Nephron (organoid): Measurements from ENCODE around the gene OR4L1.
"Not testable (repeated sequence)": the region's sequence is repeated elsewhere in the genome, so short reads cannot be mapped to it uniquely, and the experiment has no call there.

Source experiments
- H3K27ac Mint-ChIP-seq, 3 experiments: 2 replicates each; pipeline ENCODE4 v1.8.0; 2020; ENCODE audit warnings: mixed read lengths in 3 of 3, mild to moderate bottlenecking in 2 of 3, moderate library complexity in 1 of 3
- H3K27me3 Mint-ChIP-seq: 2 replicates; pipeline ENCODE4 v1.8.0; 2021; ENCODE audit warnings: low read depth, mild to moderate bottlenecking, moderate library complexity, mixed read lengths
- H3K36me3 Mint-ChIP-seq: 2 replicates; pipeline ENCODE4 v1.8.0; 2020; ENCODE audit warnings: low read depth, mixed read lengths
- H3K4me1 Mint-ChIP-seq: 2 replicates; pipeline ENCODE4 v1.8.0; 2020; ENCODE audit warnings: mixed read lengths
- H3K4me3 Mint-ChIP-seq, 3 experiments: 2 replicates each; pipeline ENCODE4 v1.8.0; 2020; ENCODE audit warnings: mild to moderate bottlenecking in 3 of 3, mixed read lengths in 3 of 3, moderate library complexity in 2 of 3
- H3K9me3 Mint-ChIP-seq: 2 replicates; pipeline ENCODE4 v1.8.0; 2020; ENCODE audit warnings: mixed read lengths
- TF ChIP-seq, protein P1 (sequence below), 3 experiments: fragments of 200-600 bp; sonication (generic); IDR thresholded peaks; one replicate each; pipeline ENCODE4 v1.5.0; 2021; ENCODE audit warnings: antibody characterized with exemption in 3 of 3; ENCODE audit not compliant: unreplicated experiment in 3 of 3

Gene OR4L1

DNA sequence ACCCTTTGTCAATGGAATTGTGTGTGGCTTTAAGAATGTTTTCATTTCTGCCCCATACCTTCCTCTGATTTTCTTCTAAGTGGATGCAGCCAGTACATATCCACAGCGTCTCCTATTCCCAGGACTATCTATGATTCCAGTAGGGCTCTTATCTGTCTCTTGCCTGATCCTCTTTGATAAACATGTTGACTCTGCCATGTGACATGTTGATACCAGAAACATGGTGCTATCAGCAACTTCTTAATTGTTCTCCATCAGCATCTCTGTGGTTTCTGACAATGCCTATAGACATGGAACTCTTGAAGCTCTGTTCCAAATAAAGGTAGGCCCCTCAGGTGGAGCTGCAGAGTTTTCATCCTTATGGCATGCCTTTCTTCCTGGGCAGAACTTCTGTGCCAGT lies 11.6 kb upstream of the OR4L1 start:
- TF ChIP-seq, protein P1, sequence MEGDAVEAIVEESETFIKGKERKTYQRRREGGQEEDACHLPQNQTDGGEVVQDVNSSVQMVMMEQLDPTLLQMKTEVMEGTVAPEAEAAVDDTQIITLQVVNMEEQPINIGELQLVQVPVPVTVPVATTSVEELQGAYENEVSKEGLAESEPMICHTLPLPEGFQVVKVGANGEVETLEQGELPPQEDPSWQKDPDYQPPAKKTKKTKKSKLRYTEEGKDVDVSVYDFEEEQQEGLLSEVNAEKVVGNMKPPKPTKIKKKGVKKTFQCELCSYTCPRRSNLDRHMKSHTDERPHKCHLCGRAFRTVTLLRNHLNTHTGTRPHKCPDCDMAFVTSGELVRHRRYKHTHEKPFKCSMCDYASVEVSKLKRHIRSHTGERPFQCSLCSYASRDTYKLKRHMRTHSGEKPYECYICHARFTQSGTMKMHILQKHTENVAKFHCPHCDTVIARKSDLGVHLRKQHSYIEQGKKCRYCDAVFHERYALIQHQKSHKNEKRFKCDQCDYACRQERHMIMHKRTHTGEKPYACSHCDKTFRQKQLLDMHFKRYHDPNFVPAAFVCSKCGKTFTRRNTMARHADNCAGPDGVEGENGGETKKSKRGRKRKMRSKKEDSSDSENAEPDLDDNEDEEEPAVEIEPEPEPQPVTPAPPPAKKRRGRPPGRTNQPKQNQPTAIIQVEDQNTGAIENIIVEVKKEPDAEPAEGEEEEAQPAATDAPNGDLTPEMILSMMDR (IDR thresholded peaks at IDR 0.05; ENCODE audit: unreplicated experiment in 3 of 3) = no peak
- H3K27ac Mint-ChIP-seq = no peak overlapping the region
- no peaks in the 10 kb centered on the region for H3K36me3 Mint-ChIP-seq

DNA sequence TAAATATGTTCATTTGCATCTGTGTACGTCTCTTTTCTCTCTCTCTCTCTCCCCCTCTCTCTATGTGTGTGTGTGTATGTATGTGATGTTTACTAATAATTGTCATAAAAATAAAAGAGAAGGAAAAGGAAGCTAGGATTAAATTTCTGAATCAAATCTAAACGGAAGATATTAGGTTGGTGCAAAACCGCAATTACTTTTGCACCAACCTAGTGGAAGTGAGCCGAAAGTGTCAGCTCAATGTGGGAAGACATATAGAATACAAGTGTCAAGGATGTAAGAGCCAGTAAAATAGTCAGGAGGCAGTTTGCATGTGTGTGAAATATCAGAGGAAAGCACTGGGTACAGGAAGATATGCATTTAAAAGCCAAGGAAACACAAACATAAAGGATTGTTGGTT lies 32.2 kb downstream of the OR4L1 start:
- no peaks in the 10 kb centered on the region for H3K27me3 Mint-ChIP-seq
- no peaks in the 10 kb centered on the region for H3K4me1 Mint-ChIP-seq
- no peak overlapping the region for H3K27ac Mint-ChIP-seq
- no peak overlapping the region for H3K4me3 Mint-ChIP-seq
- peaks cover 28% of the 10 kb centered on the region for H3K9me3 Mint-ChIP-seq
- TF ChIP-seq, protein P1 (IDR thresholded peaks at IDR 0.05; ENCODE audit: unreplicated experiment in 3 of 3) = no peak
- H3K36me3 Mint-ChIP-seq = no peaks in the 10 kb centered on the region

More for the DNA sequence above, 11.6 kb upstream of the OR4L1 start:
- no peak overlapping the region for H3K4me3 Mint-ChIP-seq
- no peaks in the 10 kb centered on the region for H3K4me1 Mint-ChIP-seq
- peaks cover 46% of the 10 kb centered on the region for H3K9me3 Mint-ChIP-seq
- H3K27me3 Mint-ChIP-seq = no peaks in the 10 kb centered on the region

DNA sequence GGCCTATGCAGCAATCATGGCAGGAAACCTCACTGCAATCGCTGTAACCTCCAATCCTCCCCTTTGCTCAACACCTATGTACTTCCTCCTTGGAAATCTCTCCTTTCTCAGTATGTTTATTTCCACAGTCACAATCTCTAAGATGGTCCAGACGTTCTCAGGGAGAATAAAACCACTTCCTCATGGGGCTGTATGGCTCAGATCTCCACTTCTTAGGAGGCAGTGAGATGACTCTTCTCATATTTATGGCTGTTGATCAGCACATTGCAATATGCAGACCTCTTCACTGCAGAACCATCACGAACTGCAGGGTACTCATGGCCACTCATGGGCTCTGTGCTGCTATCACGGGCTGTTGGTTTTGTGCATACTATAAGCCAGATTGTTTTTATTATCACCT lies 33.6 kb downstream of the OR4L1 start:
- TF ChIP-seq, protein P1 (IDR thresholded peaks at IDR 0.05; ENCODE audit: unreplicated experiment in 3 of 3) = no peak
- no peaks in the 10 kb centered on the region for H3K27me3 Mint-ChIP-seq
- no peaks in the 10 kb centered on the region for H3K36me3 Mint-ChIP-seq
- peaks cover 29% of the 10 kb centered on the region for H3K9me3 Mint-ChIP-seq
- no peak overlapping the region for H3K4me3 Mint-ChIP-seq
- H3K4me1 Mint-ChIP-seq = no peaks in the 10 kb centered on the region
- no peak overlapping the region for H3K27ac Mint-ChIP-seq

DNA sequence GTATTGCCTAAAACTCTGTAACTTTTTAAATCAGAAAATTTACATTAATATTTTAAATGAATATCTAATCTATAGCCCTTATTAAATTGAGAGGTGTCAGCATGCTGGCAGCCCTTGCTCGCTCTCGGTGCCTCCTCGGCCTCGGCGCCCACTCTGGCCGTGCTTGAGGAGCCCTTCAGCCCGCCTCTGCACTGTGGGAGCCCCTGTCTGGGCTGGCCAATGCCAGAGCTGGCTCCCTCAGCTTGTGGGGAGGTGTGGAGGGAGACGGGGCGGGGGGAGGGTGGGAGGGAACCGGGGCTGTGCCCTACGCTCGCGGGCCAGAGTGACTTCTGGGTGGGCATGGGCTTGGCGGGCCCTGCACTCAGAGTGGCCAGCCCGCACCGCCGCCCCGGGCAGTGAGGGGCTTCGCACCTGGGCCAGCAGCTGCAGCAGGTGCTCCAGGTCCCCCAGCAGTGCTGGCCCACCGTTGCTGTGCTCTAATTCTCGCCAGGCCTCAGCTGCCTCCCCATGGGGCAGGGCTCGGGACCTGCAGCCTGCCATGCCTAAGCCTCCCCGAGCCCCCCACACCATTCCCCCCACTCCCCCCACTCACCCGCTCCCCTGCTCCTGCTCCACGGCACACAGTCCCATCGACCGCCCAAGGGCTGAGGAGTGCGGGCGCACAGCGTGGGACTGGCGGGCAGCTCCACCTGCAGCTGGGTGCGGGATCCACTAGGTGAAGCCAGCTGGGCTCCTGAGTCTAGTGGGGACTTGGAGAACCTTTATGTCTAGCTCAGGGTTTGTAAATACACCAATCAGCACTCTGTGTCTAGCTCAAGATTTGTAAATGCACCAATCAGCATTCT lies 39.3 kb downstream of the OR4L1 start:
- H3K4me3 Mint-ChIP-seq, H3K27ac Mint-ChIP-seq, H3K4me1 Mint-ChIP-seq, H3K36me3 Mint-ChIP-seq, H3K27me3 Mint-ChIP-seq: not testable (repeated sequence)
- H3K9me3 Mint-ChIP-seq = peaks cover 33% of the 10 kb centered on the region

DNA sequence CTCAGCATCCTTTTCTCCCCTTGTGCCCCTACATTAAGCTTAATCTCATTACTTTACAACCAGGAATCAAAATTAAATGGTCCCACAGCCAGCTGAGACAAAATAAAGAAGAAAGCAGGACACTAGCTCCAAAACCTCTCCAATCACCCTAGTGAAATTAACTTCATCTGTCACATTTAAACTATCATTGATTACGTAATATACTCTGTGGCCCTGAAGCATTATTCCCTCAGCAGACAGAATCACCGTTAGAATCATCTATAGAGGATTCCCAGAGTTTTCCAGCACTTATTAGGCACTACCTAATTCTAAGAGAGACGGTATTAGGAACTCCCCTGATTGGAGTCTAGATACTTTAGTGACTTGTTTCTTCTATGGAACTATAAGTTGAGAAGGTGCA lies 50.6 kb downstream of the OR4L1 start, which contains the start of gene OR4K17:
TSS of gene OR4K17 (plus strand) at position 302 of the 400 bp plus-strand sequence. CDS start 6,761 bp downstream, outside the sequence.
- Mint-ChIP-seq H3K27me3 (no peaks in the 10 kb centered on the region), H3K4me3 (no peak within 1 kb of the TSS)

More for the DNA sequence above, 50.6 kb downstream of the OR4L1 start, which contains the start of gene OR4K17:
- peaks cover 21% of the 10 kb centered on the region for H3K9me3 Mint-ChIP-seq
- TF ChIP-seq, protein P1 (IDR thresholded peaks at IDR 0.05; ENCODE audit: unreplicated experiment in 3 of 3) = no peak
- H3K36me3 Mint-ChIP-seq = no peaks in the 10 kb centered on the region
- H3K4me1 Mint-ChIP-seq = no peaks in the 10 kb centered on the region
- no peak within 1 kb of the TSS for H3K27ac Mint-ChIP-seq
